Activated effector memory CD4-positive, alpha-beta T cell treated with Interleukin-2 at 50 U/mL for 16 hours (primary cell): ENCODE data around the gene CT45A3.
"Not testable (repeated sequence)": the region's sequence is repeated elsewhere in the genome, so short reads cannot be mapped to it uniquely, and the experiment has no call there.

Source experiments
- DNase-seq: peaks from one replicate; pipeline ENCODE4 v3.0.0-alpha.2; 2020

Gene CT45A3

GRCh38 chrX:135768091-135768490 lies at the start of gene CT45A3:
Gene CT45A3, minus strand, starts transcription at chrX:135768191. Its CDS starts 3,747 bp downstream, at chrX:135764444.
- DNase-seq = not testable (repeated sequence)

GRCh38 chrX:135802687-135803086 lies 34.7 kb upstream of the CT45A3 start, which contains the start of gene CT45A6:
Gene CT45A6, minus strand, starts transcription at chrX:135802787. Its CDS starts 3,794 bp downstream, at chrX:135798993.
- DNase-seq = not testable (repeated sequence)

- DNase-seq = not testable (repeated sequence)
Measured at GRCh38 chrX:135785403-135785802, 17.4 kb upstream of the CT45A3 start, which contains the start of gene CT45A5. Gene CT45A5, minus strand, starts transcription at chrX:135785503. Its CDS starts 3,774 bp downstream, at chrX:135781729.

- DNase-seq = not testable (repeated sequence)
Measured at GRCh38 chrX:135744739-135745138, 23.3 kb downstream of the CT45A3 start.

- no peak for DNase-seq
Measured at GRCh38 chrX:135741192-135741715, 26.7 kb downstream of the CT45A3 start.

GRCh38 chrX:135740681-135741149 lies 27.3 kb downstream of the CT45A3 start:
- DNase-seq = no peak

- no peak for DNase-seq
Measured at GRCh38 chrX:135737366-135738071, 30.5 kb downstream of the CT45A3 start.

GRCh38 chrX:135734666-135735065 lies 33.3 kb downstream of the CT45A3 start:
- not testable (repeated sequence) for DNase-seq

GRCh38 chrX:135713795-135714194 lies 54.2 kb downstream of the CT45A3 start:
- no peak for DNase-seq

GRCh38 chrX:135713183-135713689 lies 54.8 kb downstream of the CT45A3 start, which contains the start of gene CT45A1:
Gene CT45A1, plus strand, starts transcription at chrX:135713639. Its CDS starts 5,302 bp downstream, at chrX:135718941.
- not testable (repeated sequence) for DNase-seq
